GM18858 (cell line): ENCODE measurements around the gene SUGP2.
"Not testable (repeated sequence)": the region's sequence is repeated elsewhere in the genome, so short reads cannot be mapped to it uniquely, and the experiment has no call there.

ENCODE experiments used
- ATAC-seq: cut with Tn5 transposase; IDR thresholded peaks from one replicate; pipeline ENCODE4 v1.9.1; 2021; ENCODE audit not compliant: unreplicated experiment

Gene SUGP2

DNA sequence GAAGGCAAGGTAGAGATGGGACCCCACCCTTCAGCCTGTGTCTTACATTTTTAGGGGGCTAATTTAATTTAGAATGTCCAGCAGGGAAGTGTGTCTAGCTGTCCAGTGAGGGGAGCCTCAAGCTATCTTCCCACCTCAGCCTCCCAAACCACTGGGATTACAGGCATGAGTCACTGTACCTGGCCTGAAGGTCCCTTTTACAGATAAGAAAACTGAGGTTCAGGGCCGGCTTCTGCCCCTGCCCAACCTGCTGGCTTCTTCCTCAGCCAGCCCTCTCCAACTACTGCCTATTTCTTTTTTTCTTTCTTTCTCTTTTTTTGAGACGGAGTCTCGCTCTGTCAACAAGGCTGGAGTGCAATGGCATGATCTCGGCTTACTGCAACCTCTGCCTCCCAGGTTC lies 72.9 kb downstream of the SUGP2 start:
- ATAC-seq: no peak

DNA sequence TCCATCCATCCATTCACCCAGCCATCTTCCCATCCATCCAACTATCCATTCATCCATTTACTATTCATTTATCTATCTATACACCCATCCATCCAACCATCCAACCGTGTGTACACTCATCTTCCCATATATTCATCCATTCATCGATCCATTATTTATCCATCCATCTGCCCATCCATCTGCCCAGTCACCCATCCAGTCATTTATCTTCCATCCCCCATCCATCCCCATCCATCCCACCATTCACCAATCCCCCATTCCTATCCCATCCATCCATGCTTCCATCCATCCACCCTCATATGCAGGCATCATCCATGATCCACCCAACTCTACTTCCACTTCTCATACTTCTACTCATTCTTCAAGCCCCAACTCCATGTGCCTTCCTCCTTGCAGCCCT lies 78.3 kb downstream of the SUGP2 start:
- ATAC-seq: no peak

DNA sequence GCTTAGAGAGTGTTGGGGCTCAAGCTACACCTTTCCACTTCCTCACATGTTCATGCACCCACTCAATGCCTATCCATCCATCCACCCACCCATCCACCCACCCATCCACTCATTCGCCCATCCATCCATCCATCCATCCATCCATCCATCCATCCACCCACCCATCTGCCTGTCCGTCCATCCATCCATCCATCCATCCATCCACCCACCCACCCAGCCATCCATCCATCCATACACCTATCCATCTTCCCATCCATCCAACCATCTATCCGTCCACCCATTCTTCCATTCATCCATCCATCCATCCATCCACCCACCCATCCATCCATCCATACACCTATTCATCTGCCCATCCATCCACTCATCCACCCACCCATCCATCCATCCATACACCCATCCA lies 79.2 kb downstream of the SUGP2 start:
- no peak for ATAC-seq

DNA sequence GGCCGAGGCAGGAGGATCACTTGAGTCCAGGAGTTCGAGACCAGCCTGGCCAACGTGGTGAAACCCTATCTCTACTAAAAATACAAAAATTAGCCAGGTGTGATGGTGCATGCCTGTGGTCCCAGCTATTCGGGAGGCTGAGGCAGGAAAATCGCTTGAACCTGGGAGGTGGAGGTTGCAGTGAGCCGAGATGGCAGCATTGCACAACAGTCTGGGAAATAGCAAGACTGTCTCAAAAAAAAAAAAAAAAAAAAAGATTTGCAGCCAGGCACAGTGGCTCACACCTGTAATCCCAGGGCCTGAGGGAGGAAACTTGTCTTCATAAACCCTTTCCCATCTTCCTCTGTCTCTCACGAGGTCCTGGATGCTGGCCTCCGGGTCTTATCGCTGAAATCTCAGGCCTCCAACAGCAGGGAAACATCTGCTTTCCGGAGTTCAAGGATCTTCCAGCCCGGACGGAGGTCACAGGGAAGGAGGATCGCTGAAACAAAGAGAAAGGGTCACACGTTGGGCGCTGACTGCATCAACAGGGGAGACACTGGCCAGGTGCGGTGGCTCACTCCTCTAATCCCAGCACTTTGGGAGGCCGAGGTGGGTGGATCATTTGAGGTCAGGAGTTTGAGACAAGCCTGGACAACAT lies 80.8 kb downstream of the SUGP2 start:
- not testable (repeated sequence) for ATAC-seq

DNA sequence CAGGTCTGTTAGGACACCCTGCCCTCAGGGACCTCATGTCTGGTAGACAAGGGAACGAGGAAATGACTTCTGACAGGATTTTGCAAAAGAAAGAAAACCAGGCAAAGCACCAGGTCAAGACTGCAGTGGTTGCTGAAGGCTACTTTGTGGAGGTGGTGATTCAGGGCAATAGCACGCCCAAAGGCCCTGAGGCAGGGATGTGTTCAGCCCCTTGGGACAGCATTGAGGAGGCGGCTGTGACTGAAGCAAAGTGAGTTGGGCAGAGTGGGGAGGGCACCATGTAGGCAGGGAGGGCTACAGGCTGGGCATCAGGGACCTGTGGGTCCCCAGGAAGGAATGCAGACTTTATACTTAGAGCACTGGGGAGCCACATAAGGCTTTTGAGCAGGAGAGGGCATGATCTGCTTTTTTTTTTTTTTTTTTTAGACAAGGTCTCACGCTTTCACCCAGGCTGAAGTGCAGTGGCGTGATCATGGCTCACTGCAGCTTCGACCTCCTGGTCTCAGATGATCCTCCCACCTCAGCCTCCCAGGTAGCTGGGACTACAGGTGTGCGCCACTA lies 81.5 kb downstream of the SUGP2 start:
- no peak for ATAC-seq

DNA sequence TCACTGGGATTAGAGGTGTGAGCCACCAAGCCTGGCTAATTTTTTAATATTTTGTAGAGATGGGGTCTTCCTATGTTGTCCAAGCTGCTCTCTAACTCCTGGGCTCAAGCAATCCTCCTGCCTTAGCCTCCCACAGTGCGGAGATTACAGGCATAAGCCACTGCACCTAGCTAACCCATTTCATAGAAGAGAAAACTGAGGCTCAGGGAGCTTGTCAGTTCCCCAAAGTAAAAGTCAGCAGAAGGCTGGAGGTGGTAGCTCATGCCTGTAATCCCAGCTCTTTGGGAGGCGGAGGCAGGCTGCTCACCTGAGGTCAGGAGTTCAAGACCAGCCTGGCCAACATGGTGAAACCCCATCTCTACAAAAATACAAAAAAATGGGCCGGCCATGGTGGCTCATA lies 83.5 kb downstream of the SUGP2 start:
- no peak for ATAC-seq

DNA sequence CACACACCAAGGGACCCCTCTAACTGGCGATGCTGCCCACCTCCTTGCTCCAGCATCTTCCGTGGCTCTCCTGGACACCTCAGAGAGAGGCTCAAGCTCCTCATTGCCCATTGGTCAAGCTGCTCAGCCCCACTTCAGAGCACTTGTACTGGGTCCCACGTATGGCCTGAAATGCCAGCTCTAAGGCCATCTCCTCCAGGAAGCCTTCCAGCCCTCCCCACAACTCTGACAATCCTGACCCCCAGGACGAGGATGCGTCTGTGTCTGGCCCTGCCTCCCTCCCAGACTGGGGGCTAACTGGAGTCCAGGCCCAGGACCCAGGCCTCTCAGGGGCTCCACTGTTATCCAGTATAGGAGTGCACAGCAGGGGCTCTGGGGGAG lies 84.4 kb downstream of the SUGP2 start:
- ATAC-seq: no peak

DNA sequence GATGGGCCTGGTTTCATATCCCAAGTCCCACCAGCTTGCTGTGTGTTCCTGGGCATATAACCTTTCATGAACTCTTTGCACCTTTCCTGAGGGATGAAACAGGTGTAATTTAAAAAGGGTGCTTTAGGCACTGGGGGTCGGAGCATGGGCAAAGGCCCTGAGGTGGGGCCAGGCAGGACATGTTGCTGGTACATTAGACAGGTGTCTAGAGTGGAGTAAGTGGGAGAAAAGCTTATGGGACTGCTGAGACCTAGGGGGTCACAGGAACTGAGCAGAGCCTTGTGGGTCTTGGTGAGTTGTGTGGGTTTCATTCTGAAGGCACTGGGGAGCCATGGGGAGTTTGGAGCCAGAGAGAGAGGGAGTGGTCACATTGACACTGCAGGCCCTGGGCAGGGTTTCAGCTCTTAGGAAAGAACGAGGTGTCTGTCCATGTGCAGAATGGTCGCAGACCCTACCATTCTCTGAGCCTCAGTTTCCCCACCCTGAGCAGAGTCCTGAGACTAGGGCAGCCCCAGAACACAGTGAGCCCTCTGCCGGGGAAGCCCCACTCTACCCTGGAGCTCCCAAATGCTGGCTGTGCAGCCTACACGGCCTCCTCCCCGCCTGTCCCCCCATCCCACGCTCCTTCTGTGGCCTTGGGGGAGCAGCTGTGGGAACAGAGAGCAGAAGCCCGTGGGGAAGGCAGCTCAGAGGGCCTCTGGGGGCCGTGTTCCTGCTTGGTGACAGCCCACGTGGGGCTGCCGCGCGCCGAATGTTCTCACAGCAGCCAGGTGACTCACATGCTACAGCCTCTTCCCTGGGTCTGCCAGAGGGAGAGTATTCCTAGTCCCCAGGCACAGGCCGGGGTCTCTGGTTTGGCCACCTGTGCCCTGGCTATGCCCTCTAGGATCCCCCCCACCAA lies 85.0 kb downstream of the SUGP2 start:
- no peak for ATAC-seq

DNA sequence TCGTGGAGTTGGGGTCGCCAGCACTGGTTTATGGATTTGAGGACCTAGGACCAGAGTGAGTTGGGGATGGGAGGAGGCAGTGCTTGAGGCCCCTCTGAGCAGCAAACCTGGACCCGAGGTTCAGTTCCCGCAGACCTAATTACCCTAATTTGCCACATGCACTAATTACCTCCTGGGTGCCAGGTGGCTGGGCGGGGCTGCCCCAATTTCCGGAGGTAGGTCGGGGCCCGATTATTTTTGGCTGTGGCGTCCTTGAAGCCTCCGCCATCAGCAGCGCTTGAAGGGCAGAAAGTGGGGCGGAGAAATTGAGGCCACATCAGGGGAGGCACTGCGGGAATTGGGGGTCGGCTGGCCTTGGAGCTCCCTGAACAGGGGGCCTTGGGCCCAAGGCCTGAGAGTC lies 86.4 kb downstream of the SUGP2 start:
- ATAC-seq: no peak

DNA sequence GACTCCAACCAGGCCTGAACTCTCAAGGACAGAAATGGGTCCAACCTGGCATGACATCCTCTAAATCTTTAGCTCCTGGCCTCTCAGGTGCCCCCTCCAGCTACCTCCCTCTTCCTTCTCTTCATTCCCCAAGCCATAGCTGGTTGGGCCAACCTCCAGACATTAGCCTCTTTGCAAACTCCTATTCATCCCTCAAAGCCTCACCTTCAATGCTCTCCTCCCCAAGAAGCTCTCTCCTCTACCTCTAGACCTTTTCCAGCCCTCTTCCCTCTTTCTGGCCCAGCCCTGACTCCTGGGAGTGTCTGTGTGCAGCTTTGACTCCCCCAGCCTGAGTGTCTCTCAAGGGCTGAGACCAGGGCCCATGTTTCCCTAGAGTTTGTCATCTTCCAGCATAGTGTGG lies 87.0 kb downstream of the SUGP2 start:
- ATAC-seq: no peak

DNA sequence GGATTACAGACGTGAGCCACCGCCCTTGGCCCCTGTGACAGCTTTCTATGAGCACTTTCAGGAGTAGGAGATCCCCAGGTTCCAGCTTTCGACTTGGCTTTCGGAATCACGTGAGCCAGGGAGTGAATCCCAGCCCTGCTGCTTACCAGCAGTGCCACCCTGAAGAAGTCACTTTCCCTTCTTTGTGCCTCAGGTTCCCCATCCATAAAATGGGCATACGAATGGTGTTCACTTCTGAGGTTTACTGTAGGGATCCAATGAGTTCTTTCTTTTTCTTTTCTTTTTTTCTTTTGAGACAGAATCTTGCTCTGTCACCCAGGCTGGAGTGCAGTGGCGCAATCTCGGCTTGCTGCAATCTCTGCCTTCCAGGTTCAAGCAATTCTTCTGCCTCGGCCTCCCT lies 88.0 kb downstream of the SUGP2 start:
- no peak for ATAC-seq

DNA sequence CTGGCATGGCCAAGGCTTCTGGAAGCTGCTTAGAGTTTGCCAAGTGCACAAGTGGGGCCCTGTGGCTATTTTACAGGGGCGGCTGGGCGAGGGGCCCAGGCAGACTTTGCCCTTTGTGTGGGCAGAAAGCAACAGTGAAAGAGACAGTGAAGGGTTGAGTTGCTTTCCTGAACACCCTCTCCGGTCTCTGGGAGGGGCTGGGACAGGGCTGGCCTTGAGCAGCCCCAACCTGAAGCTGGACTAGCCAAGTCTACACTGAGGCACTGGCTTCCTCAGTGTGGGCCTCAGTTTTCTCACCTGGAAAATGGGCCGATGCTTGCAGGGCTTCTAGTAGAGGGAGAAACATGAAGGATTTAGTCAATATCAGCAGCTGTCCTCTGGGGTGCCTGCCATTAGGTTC lies 89.9 kb downstream of the SUGP2 start:
- ATAC-seq: no peak

DNA sequence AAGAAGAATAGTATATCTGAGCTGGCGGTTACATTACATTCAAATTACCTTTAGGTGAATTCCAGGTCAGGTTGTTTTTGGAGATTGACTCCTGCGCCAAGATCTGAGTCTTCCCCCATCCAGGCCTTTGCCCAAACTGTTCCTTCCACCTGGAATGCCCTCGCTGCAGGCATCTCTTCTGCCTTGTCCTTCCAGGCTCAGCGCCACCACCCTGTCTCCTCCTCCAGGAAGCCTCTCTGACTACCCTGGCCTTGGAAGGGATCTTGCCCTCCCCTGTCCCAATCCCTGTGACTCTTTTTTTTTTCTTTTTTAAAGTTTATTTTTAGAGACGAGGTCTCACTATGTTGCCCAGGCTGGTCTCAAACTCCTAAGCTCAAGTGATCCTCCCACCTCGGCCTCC lies 90.6 kb downstream of the SUGP2 start:
- ATAC-seq: no peak

DNA sequence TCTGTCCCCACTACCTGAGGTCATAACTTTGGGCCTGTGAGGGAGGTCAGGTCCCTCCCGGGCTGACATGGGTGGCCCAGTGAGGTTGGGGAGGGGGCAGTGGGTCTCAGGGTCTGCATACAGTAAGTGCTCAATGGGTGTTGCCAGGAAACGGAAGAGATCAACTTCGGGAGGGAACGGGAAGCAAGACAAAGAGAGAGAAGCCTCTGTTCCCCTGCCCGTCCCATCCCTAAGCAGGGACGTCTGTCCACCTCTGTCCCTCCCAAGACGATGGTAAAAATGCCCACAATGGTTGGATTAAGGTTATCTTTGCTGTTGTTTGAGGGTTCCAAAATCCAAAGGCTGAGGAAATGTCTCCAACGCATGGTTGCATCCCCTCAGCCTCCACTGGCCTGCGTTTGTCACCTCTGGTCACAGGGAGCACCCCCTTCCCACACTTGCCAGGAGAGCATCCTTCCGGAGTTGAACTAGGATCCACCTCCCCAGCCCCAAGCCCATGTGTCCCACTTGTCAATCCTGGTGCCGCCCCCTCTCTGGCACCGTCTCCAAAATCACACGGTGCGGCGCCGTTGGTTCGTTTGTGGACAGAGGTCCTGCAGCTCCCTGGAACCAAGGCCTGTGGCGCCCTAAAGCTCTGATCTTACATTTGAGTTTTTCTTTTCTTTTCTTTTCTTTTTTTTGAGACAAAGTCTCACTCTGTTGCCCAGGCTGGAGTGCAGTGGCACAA lies 91.5 kb downstream of the SUGP2 start:
- no peak for ATAC-seq
